ENCODE results near the gene RASA1.

GRCh38 chr5:87268970-87269377 lies 1.3 kb downstream of the RASA1 start:
- TF ChIP-seq CTCF (IDR thresholded peaks at IDR 0.05) (no peak), POLR2A (IDR thresholded peaks at IDR 0.05) (no peak)
